OCI-LY7 (cell line): ENCODE measurements around the gene TUBGCP6. TPM values are rescaled to one million over a fixed set of nuclear protein-coding genes. Genes with fewer than 3 reads are reported as not detected.

Source experiments
- BruUV-seq: library from RNA; stranded (reverse); fragments of 400-500 nt; replicated peaks from 2 replicates; lab custom pipeline; 2021; lab: Mats Ljungman, UMichigan
- CTCF ChIA-PET: fragments of 300-600 bp; sonication (Branson Sonifier 250); formaldehyde crosslinking; loops from one replicate; lab custom pipeline; 2022; ENCODE audit warnings: antibody characterized with exemption; ENCODE audit not compliant: unreplicated experiment; lab: Charles Lee
- POLR2A ChIA-PET: fragments of 300-600 bp; sonication (Branson Sonifier 250); formaldehyde crosslinking; loops from one replicate; lab custom pipeline; 2022; ENCODE audit warnings: antibody characterized with exemption; lab: Charles Lee
- DNase-seq: peaks from one replicate; pipeline ENCODE4 v3.0.0-alpha.2; 2015; ENCODE audit warnings: low spot score
- H2AFZ ChIP-seq: fragments of 200-600 bp; sonication (generic), shearing (Covaris generic); 2 replicates; pipeline ENCODE4 v1.6.1; 2014; ENCODE audit warnings: mild to moderate bottlenecking, antibody characterized with exemption, low read length, moderate library complexity
- H3K27ac ChIP-seq: fragments of 200-600 bp; sonication (generic); 2 replicates; pipeline ENCODE4 v1.5.1; 2014; ENCODE audit warnings: mixed run types, low read depth, mild to moderate bottlenecking, moderate library complexity, low read length, inconsistent platforms; ENCODE audit not compliant: poor library complexity, severe bottlenecking
- H3K36me3 ChIP-seq: fragments of 200-600 bp; sonication (generic); 2 replicates; pipeline ENCODE4 v1.6.1; 2014; ENCODE audit warnings: mild to moderate bottlenecking, antibody characterized with exemption, low read length, moderate library complexity, mixed read lengths; ENCODE audit not compliant: insufficient read depth
- H3K4me1 ChIP-seq: fragments of 200-600 bp; sonication (generic); 2 replicates; pipeline ENCODE4 v1.5.1; 2014; ENCODE audit warnings: mild to moderate bottlenecking, low read length; ENCODE audit not compliant: insufficient read depth, poor library complexity, severe bottlenecking
- H3K4me2 ChIP-seq: fragments of 200-600 bp; sonication (generic); 2 replicates; pipeline ENCODE4 v1.6.1; 2014; ENCODE audit warnings: mild to moderate bottlenecking, low read length
- H3K4me3 ChIP-seq: fragments of 200-600 bp; sonication (generic); 2 replicates; pipeline ENCODE4 v1.5.1; 2014; ENCODE audit warnings: mild to moderate bottlenecking, low read depth, low read length; ENCODE audit not compliant: poor library complexity, severe bottlenecking
- H3K79me2 ChIP-seq: fragments of 200-600 bp; sonication (generic); 2 replicates; pipeline ENCODE4 v1.6.1; 2016; ENCODE audit warnings: low read depth, mild to moderate bottlenecking, low read length, moderate library complexity, mixed read lengths; ENCODE audit not compliant: insufficient read depth
- H3K9me2 ChIP-seq: fragments of 200-600 bp; sonication (generic); 2 replicates; pipeline ENCODE4 v1.6.1; 2016; ENCODE audit warnings: mild to moderate bottlenecking, low read length, mixed read lengths; ENCODE audit not compliant: insufficient read depth
- H3K9me3 ChIP-seq: fragments of 200-600 bp; sonication (generic); 2 replicates; pipeline ENCODE4 v1.6.1; 2014; ENCODE audit warnings: mild to moderate bottlenecking, mixed run types, low read length, mixed read lengths
- H4K20me1 ChIP-seq: fragments of 200-600 bp; sonication (generic); 2 replicates; pipeline ENCODE4 v1.6.1; 2014; ENCODE audit warnings: mild to moderate bottlenecking, antibody characterized with exemption, low read length, moderate library complexity, mixed read lengths; ENCODE audit not compliant: insufficient read depth
- EZH2phosphoT487 ChIP-seq: fragments of 200-600 bp; sonication (generic); IDR thresholded peaks from 2 replicates; pipeline ENCODE4 v1.6.1; 2018; ENCODE audit warnings: low read depth, borderline replicate concordance, mild to moderate bottlenecking, mixed run types, antibody characterized with exemption, low read length, moderate library complexity, mixed read lengths
- intact Hi-C: fragments of 100-400 bp; cut with micrococcal nuclease; formaldehyde crosslinking; loops from one replicate; pipeline ENCODE4 v1.10.0; 2022; ENCODE audit not compliant: unreplicated experiment
- total RNA-seq, 2 experiments: library from RNA; depleted of rRNA in 1 of 2; stranded (reverse); fragments of >200 nt in 1 of 2; shearing (Covaris generic) in 1 of 2; gene quantifications; 2 replicates each; pipeline ENCODE4 v1.2.3, GENCODE V29; 2014 to 2022
- TF ChIP-seq, protein P1 (sequence below): fragments of 200-600 bp; sonication (generic); conservative IDR thresholded peaks from 2 replicates; pipeline ENCODE4 v1.5.1; 2014; ENCODE audit warnings: mild to moderate bottlenecking, antibody characterized with exemption, low read length, moderate library complexity, mixed read lengths

The TUBGCP6 gene
- total RNA-seq, 2 experiments from 2014 or later: 57.7 to 63.2 TPM

DNA sequence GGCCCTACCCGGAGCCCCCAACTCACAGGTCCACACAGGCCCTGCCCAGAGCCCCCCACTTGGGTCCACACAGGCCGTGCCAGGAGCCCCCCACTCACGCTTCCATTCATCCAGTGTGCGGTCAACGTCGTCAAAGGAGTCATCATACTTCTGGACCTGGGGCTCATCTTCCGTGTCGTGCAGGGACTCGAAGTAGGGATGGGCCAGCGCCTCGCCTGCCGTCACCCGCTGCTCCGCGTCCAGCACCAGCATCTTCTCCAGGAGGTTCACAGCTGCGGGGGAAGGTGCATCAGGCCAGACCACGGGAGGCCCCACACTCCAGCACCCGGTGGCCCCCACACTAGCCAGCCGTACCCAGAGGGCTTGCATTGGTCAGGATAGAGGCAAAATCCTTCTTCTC, 10.3 kb upstream of the TUBGCP6 start:
- intact Hi-C loops: no loop called here
- no peaks in the 10 kb centered on the region for H4K20me1 ChIP-seq
- H3K27ac ChIP-seq: no peak overlapping the region
- H3K4me1 ChIP-seq: peaks cover 15% of the 10 kb centered on the region
- H3K9me3 ChIP-seq: no peaks in the 10 kb centered on the region
- POLR2A ChIA-PET: no interaction called here
- peaks cover 37% of the 10 kb centered on the region for H3K36me3 ChIP-seq
- BruUV-seq: TSS peak; percentile 40
- H3K4me3 ChIP-seq: no peak overlapping the region
- DNase-seq: no peak
- CTCF ChIA-PET: interaction anchor here (0.5 kb wide), 1 partner anchor 271 kb away, joined by 3 read pairs; no protein-coding TSS in a partner anchor
- no peak overlapping the region for H3K4me2 ChIP-seq
- no peaks in the 10 kb centered on the region for H3K9me2 ChIP-seq
- H2AFZ ChIP-seq: no peak overlapping the region
- TF ChIP-seq, protein P1, sequence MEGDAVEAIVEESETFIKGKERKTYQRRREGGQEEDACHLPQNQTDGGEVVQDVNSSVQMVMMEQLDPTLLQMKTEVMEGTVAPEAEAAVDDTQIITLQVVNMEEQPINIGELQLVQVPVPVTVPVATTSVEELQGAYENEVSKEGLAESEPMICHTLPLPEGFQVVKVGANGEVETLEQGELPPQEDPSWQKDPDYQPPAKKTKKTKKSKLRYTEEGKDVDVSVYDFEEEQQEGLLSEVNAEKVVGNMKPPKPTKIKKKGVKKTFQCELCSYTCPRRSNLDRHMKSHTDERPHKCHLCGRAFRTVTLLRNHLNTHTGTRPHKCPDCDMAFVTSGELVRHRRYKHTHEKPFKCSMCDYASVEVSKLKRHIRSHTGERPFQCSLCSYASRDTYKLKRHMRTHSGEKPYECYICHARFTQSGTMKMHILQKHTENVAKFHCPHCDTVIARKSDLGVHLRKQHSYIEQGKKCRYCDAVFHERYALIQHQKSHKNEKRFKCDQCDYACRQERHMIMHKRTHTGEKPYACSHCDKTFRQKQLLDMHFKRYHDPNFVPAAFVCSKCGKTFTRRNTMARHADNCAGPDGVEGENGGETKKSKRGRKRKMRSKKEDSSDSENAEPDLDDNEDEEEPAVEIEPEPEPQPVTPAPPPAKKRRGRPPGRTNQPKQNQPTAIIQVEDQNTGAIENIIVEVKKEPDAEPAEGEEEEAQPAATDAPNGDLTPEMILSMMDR: no peak
- no peak for TF ChIP-seq EZH2phosphoT487
- peaks cover 6% of the 10 kb centered on the region for H3K79me2 ChIP-seq

DNA sequence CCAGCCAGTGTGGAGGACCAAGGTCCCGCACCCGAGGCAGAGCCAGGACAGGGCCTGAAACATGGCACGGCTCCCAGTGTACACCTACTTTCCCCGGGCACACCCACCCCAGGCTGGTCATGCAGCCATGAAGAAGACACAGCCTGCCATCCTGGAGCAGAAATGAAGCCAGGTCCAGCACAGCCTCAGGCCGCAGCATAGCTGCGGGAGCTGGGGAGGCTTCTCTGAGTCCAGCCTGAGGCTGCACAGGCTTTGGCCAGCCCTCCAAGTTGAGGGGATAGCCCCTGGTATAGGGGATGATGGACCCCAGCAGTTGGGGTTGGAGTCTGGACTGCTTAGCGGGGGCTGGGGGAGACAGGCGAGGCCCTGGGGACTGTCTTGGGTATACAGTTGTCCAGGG, 9.1 kb upstream of the TUBGCP6 start:
- CTCF ChIA-PET: no interaction called here
- Histone ChIP-seq H3K4me3 (no peak overlapping the region), H2AFZ (no peak overlapping the region), H3K9me3 (no peaks in the 10 kb centered on the region), H3K79me2 (no peaks in the 10 kb centered on the region), H3K4me1 (peaks cover 22% of the 10 kb centered on the region), H3K9me2 (no peaks in the 10 kb centered on the region), H3K27ac (no peak overlapping the region), H4K20me1 (no peaks in the 10 kb centered on the region), H3K36me3 (peaks cover 37% of the 10 kb centered on the region), H3K4me2 (no peak overlapping the region)
- intact Hi-C loops: loop anchor here (5.0 kb wide), 3 partner anchors 88 to 368 kb away; partner anchors contain the start of genes CHKB and PPP6R2
- TF ChIP-seq EZH2phosphoT487: no peak
- TF ChIP-seq, protein P1: no peak
- no TSS peak for BruUV-seq
- DNase-seq: no peak
- POLR2A ChIA-PET: no interaction called here

DNA sequence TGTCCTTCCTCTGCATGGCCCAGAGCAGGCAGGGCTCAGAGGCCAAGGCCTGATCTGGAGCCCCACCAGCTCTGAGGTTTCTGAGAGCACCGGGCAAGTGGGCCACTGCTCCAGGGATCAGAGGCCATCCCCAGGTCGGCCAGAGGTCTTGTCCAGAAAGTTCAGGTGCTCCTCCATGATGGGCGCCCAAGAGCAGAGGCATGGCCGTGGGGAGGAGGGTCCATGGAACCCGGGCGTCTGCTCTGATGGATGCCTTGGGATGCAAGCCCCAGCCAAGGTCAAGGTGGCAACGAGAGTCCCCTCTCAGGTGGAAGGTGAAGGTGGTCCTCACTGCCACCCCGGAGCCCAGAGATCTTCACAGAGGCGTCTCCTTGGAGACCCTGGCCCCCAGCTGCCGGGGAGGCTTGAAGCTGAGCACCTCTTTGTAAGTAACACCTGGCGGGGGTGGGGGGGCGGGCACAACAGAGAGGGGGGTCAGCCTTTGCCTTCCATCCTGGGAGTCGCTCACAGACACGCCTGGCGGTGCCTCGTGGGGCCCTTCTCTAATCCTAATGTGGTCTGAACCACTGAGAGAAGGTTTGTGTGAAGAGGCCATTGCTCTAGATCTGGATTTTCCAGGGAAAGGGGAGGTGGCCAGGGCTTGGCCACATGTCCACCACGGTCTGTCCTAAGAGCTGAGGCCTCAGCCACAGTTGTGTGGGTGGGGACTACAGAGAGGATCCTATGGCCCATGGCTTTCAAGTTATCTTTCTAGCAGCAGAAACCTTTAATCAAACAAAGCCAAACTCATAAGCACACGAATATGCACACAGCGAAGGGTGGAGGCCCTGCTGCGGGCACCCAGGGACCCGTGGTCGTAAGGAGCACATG, 8.5 kb upstream of the TUBGCP6 start:
- CTCF ChIA-PET: interaction anchor here (0.7 to 1.0 kb wide), 4 partner anchors 27 to 272 kb away, joined by 3 to 6 read pairs (median 4); partner anchors contain the start of gene SCO2
- Histone ChIP-seq H3K36me3 (peaks cover 37% of the 10 kb centered on the region), H3K4me2 (no peak overlapping the region), H2AFZ (no peak overlapping the region), H4K20me1 (no peaks in the 10 kb centered on the region), H3K27ac (no peak overlapping the region), H3K9me2 (no peaks in the 10 kb centered on the region), H3K9me3 (no peaks in the 10 kb centered on the region), H3K4me3 (no peak overlapping the region), H3K79me2 (no peaks in the 10 kb centered on the region), H3K4me1 (peaks cover 28% of the 10 kb centered on the region)
- no peak for DNase-seq
- intact Hi-C loops: loop anchor here (5.0 kb wide), 3 partner anchors 89 to 369 kb away; partner anchors contain the start of genes CHKB and PPP6R2
- no TSS peak for BruUV-seq
- no peak for TF ChIP-seq EZH2phosphoT487
- TF ChIP-seq, protein P1: no peak
- POLR2A ChIA-PET: no interaction called here
